WTC11 (cell line): ENCODE data around the gene ZNF568. TPM values are rescaled to one million over a fixed set of nuclear protein-coding genes. Genes with fewer than 3 reads are reported as not detected.

Experiments used
- ATAC-seq: fragments of 200-7000 bp; cut with Tn5 transposase; 2 replicates; pipeline ENCODE4 v1.10.0; 2021; ENCODE audit warnings: mild to moderate bottlenecking, moderate library complexity
- CTCF ChIA-PET: fragments of 300-600 bp; sonication (Branson Sonifier 250); formaldehyde crosslinking; loops from one replicate; lab custom pipeline; 2021; ENCODE audit warnings: antibody characterized with exemption; lab: Charles Lee
- POLR2A ChIA-PET: fragments of 350-600 bp; sonication (Branson Sonifier 250); formaldehyde crosslinking; loops from one replicate; lab custom pipeline; 2021; ENCODE audit warnings: antibody characterized with exemption; lab: Charles Lee
- DNase-seq: peaks from one replicate; pipeline ENCODE4 v3.0.0; 2021; ENCODE audit warnings: low spot score
- H3K27ac Mint-ChIP-seq: 2 replicates; pipeline ENCODE4 v1.8.0; 2021; ENCODE audit warnings: mixed read lengths
- H3K27me3 Mint-ChIP-seq: 2 replicates; pipeline ENCODE4 v1.8.0; 2021; ENCODE audit warnings: low read depth, mild to moderate bottlenecking, moderate library complexity, mixed read lengths
- H3K36me3 Mint-ChIP-seq: 2 replicates; pipeline ENCODE4 v1.8.0; 2021; ENCODE audit warnings: mixed read lengths
- H3K4me1 Mint-ChIP-seq: 2 replicates; pipeline ENCODE4 v1.8.0; 2022; ENCODE audit warnings: mixed read lengths
- H3K4me3 Mint-ChIP-seq: 2 replicates; pipeline ENCODE4 v1.8.0; 2021; ENCODE audit warnings: mild to moderate bottlenecking, moderate library complexity, mixed read lengths
- H3K9me3 Mint-ChIP-seq: 2 replicates; pipeline ENCODE4 v1.8.0; 2021; ENCODE audit warnings: mixed read lengths
- CREM ChIP-seq: sonication (generic); formaldehyde crosslinking; IDR thresholded peaks from 2 replicates; pipeline ENCODE4 v1.8.1; 2022; ENCODE audit warnings: mild to moderate bottlenecking, missing genetic modification reagents, moderate library complexity
- ETV6 ChIP-seq: sonication (generic); formaldehyde crosslinking; IDR thresholded peaks from 2 replicates; pipeline ENCODE4 v1.8.1; 2022; ENCODE audit warnings: mild to moderate bottlenecking, missing genetic modification reagents
- IRF2 ChIP-seq: sonication (generic); formaldehyde crosslinking; IDR thresholded peaks from 2 replicates; pipeline ENCODE4 v1.8.0; 2022; ENCODE audit warnings: low read depth, missing genetic modification reagents, borderline replicate concordance
- MYBL2 ChIP-seq: sonication (generic); formaldehyde crosslinking; IDR thresholded peaks from 2 replicates; pipeline ENCODE4 v1.8.1; 2023; ENCODE audit warnings: mild to moderate bottlenecking, moderate library complexity, missing genetic modification reagents
- total RNA-seq: library from RNA; stranded (reverse); gene quantifications from 3 replicates; pipeline ENCODE4 v1.2.3, GENCODE V29; 2021
- TF ChIP-seq, protein P1 (sequence below): fragments of 250-450 bp; sonication (Bioruptor Pico); IDR thresholded peaks from 2 replicates; pipeline ENCODE4 v1.9.0; 2021; ENCODE audit warnings: moderate library complexity, mild to moderate bottlenecking, inconsistent platforms, borderline replicate concordance
- TF ChIP-seq, protein P2 (sequence below): sonication (generic); formaldehyde crosslinking; IDR thresholded peaks from 2 replicates; pipeline ENCODE4 v1.8.1; 2022; ENCODE audit warnings: low read depth, mild to moderate bottlenecking, moderate library complexity, missing genetic modification reagents, borderline replicate concordance
- TF ChIP-seq, protein P3 (sequence below): sonication (generic); formaldehyde crosslinking; conservative IDR thresholded peaks from 2 replicates; pipeline ENCODE4 v1.8.1; 2023; ENCODE audit warnings: mild to moderate bottlenecking, low read depth, missing genetic modification reagents, moderate library complexity
- TF ChIP-seq, protein P4 (sequence below): fragments of 250-450 bp; sonication (Bioruptor Pico); IDR thresholded peaks from 2 replicates; pipeline ENCODE4 v1.8.0; 2021; ENCODE audit warnings: mild to moderate bottlenecking
- TF ChIP-seq, protein P5 (sequence below): fragments of 250-450 bp; sonication (Bioruptor Pico); IDR thresholded peaks from 2 replicates; pipeline ENCODE4 v1.9.0; 2021; ENCODE audit warnings: mild to moderate bottlenecking, borderline replicate concordance

The ZNF568 gene
- total RNA-seq, 1 experiment from 2014 or later: 10.5 TPM

DNA sequence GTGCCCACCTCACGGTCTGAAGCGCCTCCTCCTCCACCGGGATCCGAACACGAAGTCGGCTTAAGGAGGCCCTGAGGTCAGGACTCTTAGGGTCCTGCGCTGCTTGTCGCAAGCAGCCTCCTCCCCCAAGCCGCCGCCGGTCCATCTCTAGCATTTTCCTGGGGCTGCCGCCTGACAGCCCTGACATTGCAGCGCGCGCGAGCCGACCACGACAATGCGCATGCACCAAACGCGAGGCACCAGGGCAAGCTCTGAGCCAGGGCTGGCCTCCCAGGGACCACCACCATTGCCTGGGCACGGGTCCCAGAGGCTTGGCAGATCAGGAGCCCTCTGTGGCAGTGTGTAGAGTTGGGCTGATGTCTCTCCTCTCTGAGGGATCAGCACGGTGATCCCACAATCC is 98.3 kb downstream of the ZNF568 start (continued):
- TF ChIP-seq, protein P1, sequence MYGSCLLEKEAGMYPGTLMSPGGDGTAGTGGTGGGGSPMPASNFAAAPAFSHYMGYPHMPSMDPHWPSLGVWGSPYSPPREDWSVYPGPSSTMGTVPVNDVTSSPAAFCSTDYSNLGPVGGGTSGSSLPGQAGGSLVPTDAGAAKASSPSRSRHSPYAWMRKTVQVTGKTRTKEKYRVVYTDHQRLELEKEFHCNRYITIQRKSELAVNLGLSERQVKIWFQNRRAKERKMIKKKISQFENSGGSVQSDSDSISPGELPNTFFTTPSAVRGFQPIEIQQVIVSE (CRISPR knock-in tag): no peak
- TF ChIP-seq, protein P2, sequence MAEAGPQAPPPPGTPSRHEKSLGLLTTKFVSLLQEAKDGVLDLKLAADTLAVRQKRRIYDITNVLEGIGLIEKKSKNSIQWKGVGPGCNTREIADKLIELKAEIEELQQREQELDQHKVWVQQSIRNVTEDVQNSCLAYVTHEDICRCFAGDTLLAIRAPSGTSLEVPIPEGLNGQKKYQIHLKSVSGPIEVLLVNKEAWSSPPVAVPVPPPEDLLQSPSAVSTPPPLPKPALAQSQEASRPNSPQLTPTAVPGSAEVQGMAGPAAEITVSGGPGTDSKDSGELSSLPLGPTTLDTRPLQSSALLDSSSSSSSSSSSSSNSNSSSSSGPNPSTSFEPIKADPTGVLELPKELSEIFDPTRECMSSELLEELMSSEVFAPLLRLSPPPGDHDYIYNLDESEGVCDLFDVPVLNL (CRISPR knock-in tag): no peak
- TF ChIP-seq ETV6 (CRISPR knock-in tag) (no peak), IRF2 (no peak), CREM (no peak), MYBL2 (CRISPR knock-in tag) (no peak)

DNA sequence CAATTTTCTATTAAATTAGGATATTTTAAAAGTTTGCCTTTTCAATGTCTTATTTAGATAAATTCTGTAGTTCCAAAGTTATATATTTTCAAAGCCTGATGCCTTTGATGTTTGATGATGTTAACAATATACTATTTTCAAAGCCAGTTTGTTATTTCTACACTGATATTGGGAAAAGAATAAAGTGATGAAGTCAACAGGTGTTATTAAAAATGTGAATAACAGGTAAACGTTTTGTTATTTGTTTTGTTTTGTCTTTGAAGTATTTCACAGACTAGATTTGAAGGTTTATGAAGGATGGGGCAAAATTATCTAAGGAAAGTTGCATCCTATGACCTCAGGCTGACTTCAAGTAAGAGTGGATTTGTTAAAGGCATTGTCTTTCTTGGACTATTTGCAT is 129.0 kb downstream of the ZNF568 start:
- H3K36me3 Mint-ChIP-seq: peaks cover 17% of the 10 kb centered on the region
- no peak overlapping the region for H3K4me3 Mint-ChIP-seq
- H3K4me1 Mint-ChIP-seq: no peaks in the 10 kb centered on the region
- no peak for DNase-seq
- H3K27me3 Mint-ChIP-seq: peaks cover under 1% of the 10 kb centered on the region
- ChIA-PET POLR2A (no interaction called here), CTCF (no interaction called here)
- ATAC-seq: no peak
- TF ChIP-seq, protein P3, sequence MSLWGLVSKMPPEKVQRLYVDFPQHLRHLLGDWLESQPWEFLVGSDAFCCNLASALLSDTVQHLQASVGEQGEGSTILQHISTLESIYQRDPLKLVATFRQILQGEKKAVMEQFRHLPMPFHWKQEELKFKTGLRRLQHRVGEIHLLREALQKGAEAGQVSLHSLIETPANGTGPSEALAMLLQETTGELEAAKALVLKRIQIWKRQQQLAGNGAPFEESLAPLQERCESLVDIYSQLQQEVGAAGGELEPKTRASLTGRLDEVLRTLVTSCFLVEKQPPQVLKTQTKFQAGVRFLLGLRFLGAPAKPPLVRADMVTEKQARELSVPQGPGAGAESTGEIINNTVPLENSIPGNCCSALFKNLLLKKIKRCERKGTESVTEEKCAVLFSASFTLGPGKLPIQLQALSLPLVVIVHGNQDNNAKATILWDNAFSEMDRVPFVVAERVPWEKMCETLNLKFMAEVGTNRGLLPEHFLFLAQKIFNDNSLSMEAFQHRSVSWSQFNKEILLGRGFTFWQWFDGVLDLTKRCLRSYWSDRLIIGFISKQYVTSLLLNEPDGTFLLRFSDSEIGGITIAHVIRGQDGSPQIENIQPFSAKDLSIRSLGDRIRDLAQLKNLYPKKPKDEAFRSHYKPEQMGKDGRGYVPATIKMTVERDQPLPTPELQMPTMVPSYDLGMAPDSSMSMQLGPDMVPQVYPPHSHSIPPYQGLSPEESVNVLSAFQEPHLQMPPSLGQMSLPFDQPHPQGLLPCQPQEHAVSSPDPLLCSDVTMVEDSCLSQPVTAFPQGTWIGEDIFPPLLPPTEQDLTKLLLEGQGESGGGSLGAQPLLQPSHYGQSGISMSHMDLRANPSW (CRISPR knock-in tag): no peak
- TF ChIP-seq, protein P4, sequence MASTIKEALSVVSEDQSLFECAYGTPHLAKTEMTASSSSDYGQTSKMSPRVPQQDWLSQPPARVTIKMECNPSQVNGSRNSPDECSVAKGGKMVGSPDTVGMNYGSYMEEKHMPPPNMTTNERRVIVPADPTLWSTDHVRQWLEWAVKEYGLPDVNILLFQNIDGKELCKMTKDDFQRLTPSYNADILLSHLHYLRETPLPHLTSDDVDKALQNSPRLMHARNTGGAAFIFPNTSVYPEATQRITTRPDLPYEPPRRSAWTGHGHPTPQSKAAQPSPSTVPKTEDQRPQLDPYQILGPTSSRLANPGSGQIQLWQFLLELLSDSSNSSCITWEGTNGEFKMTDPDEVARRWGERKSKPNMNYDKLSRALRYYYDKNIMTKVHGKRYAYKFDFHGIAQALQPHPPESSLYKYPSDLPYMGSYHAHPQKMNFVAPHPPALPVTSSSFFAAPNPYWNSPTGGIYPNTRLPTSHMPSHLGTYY (CRISPR knock-in tag): no peak
- TF ChIP-seq, protein P5, sequence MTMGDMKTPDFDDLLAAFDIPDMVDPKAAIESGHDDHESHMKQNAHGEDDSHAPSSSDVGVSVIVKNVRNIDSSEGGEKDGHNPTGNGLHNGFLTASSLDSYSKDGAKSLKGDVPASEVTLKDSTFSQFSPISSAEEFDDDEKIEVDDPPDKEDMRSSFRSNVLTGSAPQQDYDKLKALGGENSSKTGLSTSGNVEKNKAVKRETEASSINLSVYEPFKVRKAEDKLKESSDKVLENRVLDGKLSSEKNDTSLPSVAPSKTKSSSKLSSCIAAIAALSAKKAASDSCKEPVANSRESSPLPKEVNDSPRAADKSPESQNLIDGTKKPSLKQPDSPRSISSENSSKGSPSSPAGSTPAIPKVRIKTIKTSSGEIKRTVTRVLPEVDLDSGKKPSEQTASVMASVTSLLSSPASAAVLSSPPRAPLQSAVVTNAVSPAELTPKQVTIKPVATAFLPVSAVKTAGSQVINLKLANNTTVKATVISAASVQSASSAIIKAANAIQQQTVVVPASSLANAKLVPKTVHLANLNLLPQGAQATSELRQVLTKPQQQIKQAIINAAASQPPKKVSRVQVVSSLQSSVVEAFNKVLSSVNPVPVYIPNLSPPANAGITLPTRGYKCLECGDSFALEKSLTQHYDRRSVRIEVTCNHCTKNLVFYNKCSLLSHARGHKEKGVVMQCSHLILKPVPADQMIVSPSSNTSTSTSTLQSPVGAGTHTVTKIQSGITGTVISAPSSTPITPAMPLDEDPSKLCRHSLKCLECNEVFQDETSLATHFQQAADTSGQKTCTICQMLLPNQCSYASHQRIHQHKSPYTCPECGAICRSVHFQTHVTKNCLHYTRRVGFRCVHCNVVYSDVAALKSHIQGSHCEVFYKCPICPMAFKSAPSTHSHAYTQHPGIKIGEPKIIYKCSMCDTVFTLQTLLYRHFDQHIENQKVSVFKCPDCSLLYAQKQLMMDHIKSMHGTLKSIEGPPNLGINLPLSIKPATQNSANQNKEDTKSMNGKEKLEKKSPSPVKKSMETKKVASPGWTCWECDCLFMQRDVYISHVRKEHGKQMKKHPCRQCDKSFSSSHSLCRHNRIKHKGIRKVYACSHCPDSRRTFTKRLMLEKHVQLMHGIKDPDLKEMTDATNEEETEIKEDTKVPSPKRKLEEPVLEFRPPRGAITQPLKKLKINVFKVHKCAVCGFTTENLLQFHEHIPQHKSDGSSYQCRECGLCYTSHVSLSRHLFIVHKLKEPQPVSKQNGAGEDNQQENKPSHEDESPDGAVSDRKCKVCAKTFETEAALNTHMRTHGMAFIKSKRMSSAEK (CRISPR knock-in tag): no peak
- H3K9me3 Mint-ChIP-seq: peaks cover 56% of the 10 kb centered on the region
- no peak overlapping the region for H3K27ac Mint-ChIP-seq

Other genes with a start within 250 kb of the ZNF568 start
- 6.5 to 7.1 TPM (median 7.0 TPM) in 3 replicates for gene ZNF461, start 249.5 kb upstream of the ZNF568 start, total RNA-seq
- 9.7 to 10.9 TPM (median 10.2 TPM) in 3 replicates for gene ZNF567, start 228.7 kb upstream of the ZNF568 start, total RNA-seq
- gene ZNF850, start 143.5 kb upstream of the ZNF568 start, total RNA-seq: 46.9 to 65.9 TPM (median 47.2 TPM) in 3 replicates
- gene ZNF790, start 77.9 kb upstream of the ZNF568 start, total RNA-seq: 5.9 to 8.6 TPM (median 6.8 TPM) in 3 replicates
- gene ZNF345, start 65.5 kb upstream of the ZNF568 start, total RNA-seq: 4.5 to 6.4 TPM (median 5.2 TPM) in 3 replicates
- 6.4 to 7.1 TPM (median 7.0 TPM) in 3 replicates for gene ZNF829, start within 50 bp of the ZNF568 start, total RNA-seq
- 10.4 to 14.9 TPM (median 12.3 TPM) in 3 replicates for gene ZNF420, start 162.1 kb downstream of the ZNF568 start, total RNA-seq